Measurements from ENCODE around the gene USH1C.

DNA sequence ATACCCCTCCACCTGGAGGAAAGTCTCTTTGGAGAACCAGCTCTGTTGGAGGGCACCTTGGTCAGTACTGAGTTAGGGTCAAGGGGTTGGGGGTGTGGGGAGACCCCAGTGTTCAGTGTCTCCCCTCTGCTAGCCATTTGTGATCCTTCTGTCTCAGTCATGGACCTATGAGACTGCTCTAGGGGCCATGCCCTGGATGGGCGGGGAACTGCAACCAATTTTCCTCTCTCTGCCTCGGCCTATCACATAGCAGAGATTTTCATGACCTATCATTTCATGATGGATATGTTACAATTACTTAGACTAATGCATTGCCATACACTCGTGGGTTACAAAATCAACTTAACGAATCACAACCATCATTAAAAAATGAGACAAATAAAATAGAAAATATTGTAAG lies 10.3 kb upstream of the USH1C start:
- TF ChIP-seq, protein P1, sequence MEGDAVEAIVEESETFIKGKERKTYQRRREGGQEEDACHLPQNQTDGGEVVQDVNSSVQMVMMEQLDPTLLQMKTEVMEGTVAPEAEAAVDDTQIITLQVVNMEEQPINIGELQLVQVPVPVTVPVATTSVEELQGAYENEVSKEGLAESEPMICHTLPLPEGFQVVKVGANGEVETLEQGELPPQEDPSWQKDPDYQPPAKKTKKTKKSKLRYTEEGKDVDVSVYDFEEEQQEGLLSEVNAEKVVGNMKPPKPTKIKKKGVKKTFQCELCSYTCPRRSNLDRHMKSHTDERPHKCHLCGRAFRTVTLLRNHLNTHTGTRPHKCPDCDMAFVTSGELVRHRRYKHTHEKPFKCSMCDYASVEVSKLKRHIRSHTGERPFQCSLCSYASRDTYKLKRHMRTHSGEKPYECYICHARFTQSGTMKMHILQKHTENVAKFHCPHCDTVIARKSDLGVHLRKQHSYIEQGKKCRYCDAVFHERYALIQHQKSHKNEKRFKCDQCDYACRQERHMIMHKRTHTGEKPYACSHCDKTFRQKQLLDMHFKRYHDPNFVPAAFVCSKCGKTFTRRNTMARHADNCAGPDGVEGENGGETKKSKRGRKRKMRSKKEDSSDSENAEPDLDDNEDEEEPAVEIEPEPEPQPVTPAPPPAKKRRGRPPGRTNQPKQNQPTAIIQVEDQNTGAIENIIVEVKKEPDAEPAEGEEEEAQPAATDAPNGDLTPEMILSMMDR (conservative IDR thresholded peaks at IDR 0.05; ENCODE audit: low read depth, low read length), result no peak
- TF ChIP-seq CHD1 (IDR thresholded peaks at IDR 0.05; ENCODE audit: low read depth, low read length) (no peak), SMC3 (IDR thresholded peaks at IDR 0.05; ENCODE audit: low read depth, low read length) (no peak), POLR2A (IDR thresholded peaks at IDR 0.05; ENCODE audit: low read depth, low read length) (no peak), MAZ (IDR thresholded peaks at IDR 0.05; ENCODE audit: borderline replicate concordance, low read depth, low read length) (no peak), MAFK (IDR thresholded peaks at IDR 0.05; ENCODE audit: low read depth, low read length) (no peak), RFX5 (IDR thresholded peaks at IDR 0.05; ENCODE audit: low read depth, low read length) (no peak), FOS (IDR thresholded peaks at IDR 0.05; ENCODE audit: low read depth, low read length) (no peak)
- TF ChIP-seq, protein P2, sequence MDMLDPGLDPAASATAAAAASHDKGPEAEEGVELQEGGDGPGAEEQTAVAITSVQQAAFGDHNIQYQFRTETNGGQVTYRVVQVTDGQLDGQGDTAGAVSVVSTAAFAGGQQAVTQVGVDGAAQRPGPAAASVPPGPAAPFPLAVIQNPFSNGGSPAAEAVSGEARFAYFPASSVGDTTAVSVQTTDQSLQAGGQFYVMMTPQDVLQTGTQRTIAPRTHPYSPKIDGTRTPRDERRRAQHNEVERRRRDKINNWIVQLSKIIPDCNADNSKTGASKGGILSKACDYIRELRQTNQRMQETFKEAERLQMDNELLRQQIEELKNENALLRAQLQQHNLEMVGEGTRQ (IDR thresholded peaks at IDR 0.05; ENCODE audit: low read depth, low read length), result no peak
- TF ChIP-seq, protein P3, sequence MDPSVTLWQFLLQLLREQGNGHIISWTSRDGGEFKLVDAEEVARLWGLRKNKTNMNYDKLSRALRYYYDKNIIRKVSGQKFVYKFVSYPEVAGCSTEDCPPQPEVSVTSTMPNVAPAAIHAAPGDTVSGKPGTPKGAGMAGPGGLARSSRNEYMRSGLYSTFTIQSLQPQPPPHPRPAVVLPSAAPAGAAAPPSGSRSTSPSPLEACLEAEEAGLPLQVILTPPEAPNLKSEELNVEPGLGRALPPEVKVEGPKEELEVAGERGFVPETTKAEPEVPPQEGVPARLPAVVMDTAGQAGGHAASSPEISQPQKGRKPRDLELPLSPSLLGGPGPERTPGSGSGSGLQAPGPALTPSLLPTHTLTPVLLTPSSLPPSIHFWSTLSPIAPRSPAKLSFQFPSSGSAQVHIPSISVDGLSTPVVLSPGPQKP (IDR thresholded peaks at IDR 0.05; ENCODE audit: borderline replicate concordance, low read depth, low read length), result no peak

Data from IMR-90 (cell line).